Astrocyte of the hippocampus (primary cell): ENCODE measurements around the gene SLC6A1.

Experiments
- DNase-seq: peaks from one replicate; pipeline ENCODE4 v3.0.0; 2011; ENCODE audit warnings: low read depth, low spot score

Gene SLC6A1

GRCh38 chr3:10970306-10970960 is 22.1 kb upstream of the SLC6A1 start:
- peak; percentile 23 for DNase-seq

DNA sequence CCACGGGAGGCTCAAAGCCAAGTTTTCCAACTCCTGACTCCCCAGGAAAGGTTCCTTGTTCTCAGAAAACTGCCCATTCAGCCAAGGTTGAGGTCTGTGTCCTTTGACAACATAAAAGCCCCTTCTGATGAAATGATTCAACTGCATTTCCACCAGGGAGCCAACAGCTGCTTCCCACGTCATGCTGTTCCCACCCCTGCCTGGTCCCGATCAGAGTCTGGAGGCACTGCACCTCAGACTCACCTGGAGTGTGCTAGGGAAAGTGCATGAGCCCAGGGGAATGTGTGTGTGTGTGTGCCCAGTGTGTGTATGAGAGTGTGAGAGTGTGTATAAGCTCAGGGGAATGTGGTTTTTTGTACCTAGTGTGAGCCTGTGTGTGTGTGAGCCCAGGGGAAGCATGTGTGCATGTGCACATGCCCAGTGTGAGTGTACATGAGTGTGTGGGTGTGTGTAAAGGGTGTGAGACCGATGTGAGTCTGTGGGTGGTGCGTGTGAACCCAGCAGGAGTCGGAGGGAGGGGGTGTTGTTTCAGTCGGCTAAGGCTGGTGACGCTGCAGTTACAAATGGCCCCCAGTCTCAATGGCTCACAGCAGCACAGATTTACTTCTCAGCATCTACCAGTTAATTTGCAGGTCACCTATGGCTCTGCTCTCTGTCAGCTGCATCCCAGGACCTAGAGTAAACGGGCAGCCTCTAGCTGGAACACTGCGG is 20.3 kb upstream of the SLC6A1 start:
- no peak for DNase-seq

DNA sequence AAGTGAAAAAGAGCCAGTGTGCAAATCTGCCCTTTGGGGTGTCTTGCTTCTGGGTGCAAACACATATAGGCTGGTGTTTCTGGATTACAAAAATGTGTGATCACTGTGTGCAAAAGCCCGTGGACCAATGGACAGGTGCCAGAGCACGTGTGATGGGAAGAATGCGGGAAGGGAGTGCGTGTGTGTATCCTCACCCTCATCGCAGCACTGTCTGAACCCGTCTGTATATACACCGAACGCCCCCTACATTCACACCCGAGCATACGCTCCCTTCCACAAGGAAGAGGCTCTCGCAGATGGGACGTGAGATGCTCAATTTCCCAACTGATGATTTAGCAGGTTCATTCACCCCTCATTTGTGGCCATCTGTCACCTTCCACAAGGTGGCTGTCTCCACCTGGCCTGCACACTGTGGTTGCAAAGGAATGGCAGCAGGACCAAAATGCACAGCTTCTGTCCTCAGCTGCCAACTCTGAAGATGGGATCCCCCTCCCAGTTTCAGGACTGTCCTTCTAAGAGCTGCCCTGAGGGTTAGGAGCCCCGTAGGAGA is 19.4 kb upstream of the SLC6A1 start:
- DNase-seq, result no peak

- no peak for DNase-seq
These were observed 18.4 kb upstream of the SLC6A1 start for GRCh38 chr3:10974131-10974530.

- DNase-seq, result no peak
These were observed 17.7 kb upstream of the SLC6A1 start for GRCh38 chr3:10974746-10975375.

GRCh38 chr3:10975695-10976234 is 16.8 kb upstream of the SLC6A1 start:
- no peak for DNase-seq

DNA sequence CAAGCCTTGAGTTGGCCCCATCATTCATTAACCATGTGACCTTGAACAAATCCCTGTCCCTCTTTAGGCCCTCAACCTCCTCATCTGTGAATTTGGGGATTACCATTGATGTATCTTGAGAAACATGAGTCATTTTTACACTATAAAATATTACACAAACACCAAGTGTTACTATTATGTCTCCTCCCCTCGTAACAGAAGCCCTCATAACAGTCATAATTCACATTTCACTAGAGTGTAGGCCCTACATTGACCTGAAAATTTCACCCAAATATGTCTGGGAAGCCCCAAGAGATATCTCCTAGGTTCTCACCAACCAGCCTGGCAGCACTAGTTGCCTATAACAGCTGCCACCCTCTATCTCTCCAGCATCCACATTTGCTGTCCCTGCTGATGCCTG is 15.8 kb upstream of the SLC6A1 start:
- DNase-seq, result no peak

DNA sequence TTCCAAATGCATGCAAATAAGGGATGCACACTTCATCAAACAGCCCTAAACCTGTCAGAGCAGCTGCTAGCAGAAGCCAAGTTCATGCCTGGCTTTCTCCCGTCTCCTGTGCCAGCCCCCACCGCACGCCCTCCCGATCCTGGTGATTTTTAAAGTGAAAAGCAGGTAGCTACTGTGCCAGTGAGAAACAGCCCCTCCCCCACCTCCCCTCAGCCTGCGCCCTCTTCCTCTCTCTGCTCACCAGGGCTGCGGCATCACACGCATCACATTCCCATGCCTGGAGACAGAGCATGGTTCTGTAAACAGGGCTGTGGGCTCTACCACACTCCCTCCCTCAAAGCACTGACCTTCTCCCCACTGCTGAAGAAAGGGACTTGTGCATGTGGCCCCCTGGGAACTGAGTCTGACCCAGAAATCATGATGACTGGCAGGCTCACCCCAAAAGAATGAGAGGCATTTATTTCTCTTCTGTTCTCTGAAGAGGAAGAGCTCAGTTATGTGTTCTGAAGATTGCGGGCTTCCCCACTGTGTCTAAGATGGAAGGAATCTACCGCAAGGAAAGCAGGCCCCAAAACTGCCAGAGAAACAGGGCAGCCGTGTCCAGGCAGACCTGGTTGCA is 14.5 kb upstream of the SLC6A1 start:
- DNase-seq, result peak; percentile 73

DNA sequence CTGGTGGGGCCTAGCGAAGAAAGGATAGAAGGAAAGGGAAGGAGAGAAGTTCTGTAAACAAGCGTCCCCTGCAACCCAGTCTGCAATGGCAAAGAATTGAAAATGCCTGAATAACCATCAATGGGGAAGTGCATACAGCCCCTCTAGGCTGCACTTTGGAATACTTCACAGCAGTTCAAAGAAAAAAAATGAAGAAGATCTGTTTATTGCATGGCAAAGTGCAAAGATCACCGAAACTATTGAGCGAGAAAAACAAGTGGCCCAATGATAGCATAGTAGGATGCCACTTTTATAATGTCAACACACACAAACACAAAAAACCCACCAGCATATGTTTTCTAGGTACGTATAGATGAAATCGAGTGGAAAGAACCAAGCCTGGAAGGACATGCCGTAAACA is 13.6 kb upstream of the SLC6A1 start:
- DNase-seq, result no peak

GRCh38 chr3:10980312-10980711 is 12.2 kb upstream of the SLC6A1 start:
- no peak for DNase-seq

- no peak for DNase-seq
These were observed 11.5 kb upstream of the SLC6A1 start for GRCh38 chr3:10981031-10981430.

DNA sequence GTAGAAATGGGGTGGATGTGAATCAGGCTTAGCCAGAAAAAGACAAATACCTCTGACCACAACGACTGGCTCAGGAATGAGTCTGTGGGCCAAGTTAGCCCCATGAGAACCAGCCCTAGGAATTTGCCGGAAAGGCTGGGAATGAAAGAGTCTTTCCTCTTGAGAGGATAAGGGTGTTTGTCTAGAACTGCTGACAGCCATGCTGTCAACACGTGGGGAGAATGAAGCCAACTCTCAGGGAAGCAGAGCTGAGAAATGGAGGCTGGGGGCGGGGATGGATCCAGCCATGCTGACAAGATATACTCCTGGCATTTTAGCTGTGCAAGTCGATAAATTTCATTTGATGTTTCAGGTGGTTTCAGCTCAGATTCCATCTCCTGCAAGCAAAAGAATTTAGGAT is 10.6 kb upstream of the SLC6A1 start:
- DNase-seq, result peak; percentile 79

DNA sequence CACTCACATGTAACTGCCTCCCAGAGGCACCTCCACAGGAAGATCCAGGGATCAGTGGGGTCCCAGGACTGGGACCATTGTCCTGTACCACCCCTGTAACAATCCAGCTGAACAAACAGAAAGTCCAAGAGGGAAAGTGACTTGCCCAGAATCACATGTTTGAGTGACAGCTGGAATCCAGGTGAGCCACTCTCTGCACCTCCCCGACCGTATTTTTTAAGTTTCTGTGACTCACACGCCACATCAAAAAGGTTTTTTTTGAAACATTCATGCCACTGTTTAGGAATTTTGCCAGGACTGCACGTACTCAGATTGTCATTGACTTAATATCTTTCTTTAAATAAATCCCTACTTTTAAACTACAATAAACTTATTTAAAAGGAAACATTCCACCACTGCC is 9.8 kb upstream of the SLC6A1 start:
- DNase-seq, result peak; percentile 46

DNA sequence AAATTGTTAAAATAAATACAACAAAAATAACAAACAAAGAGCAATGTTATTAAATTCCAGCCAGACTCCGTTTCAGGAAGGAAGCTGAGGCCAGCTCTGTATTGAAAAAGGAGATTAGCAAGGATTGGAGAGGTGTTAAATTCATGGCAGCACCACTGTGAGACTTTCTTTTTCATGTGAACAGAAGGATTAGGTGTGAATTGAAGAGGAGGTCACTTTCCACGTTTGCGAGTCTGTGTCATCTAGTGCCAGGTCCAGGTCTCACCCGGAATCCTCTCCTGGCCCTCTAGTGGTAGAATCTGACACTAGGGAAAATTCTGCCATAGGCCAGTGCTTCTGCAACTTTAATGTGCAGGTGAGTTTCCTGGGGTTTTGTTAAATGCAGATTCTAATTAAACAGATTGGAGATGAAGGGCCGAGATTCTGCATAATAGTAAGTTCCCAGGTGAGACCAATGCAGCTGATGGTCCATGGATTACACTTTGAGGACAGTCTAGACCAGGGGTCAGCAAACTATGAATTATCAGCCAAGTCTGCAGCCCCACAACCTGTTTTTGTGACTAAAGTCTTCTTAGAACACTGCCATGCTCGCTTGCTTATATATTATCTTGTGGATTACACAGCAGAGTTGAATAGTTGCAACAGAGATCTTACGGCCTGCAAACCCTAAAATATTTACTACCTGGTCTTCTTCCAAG is 9.2 kb upstream of the SLC6A1 start:
- peak; percentile 70 for DNase-seq

DNA sequence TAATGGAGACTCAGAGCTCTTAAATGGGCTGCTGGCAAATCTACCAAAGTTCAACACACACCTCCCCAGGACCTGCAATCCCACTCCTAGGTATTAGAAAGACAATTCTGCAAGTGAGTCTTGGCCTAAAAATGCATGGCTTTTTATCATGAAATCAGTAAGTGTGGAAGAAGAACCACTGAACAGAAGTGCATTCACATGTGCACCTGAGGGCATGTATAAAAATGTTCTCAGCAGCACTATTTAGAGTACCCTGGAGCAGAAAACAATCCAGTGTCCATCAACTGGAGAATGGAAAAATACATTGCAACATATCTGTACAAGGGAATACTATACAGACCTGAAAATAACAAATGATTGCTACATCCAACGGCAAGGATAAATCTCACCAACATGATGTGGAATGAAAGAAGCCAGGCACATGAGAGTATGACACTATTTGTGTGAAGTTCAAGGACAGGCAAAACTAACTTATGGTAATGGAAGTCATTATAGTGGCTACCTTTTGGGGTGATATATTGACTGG is 8.1 kb upstream of the SLC6A1 start:
- DNase-seq, result no peak

DNA sequence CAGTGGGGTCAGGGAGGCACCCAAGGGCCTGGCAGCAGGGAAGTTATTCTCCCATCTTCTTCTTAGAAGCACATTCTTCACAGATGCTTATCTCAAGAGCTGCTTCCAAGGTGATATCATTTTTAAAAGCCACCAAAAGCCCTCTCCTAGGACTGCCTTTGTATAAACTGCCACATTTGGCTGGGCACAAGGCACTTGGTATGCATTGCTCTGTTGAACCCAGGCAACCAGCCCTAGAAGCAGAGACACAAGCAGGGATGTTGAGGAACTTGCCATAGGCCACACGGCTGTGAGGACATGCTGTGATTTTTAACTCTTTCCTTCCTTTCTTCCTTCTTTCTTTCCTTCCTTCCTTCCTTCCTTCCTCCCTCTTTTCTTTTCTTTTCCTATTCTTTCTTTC is 7.4 kb upstream of the SLC6A1 start:
- no peak for DNase-seq

DNA sequence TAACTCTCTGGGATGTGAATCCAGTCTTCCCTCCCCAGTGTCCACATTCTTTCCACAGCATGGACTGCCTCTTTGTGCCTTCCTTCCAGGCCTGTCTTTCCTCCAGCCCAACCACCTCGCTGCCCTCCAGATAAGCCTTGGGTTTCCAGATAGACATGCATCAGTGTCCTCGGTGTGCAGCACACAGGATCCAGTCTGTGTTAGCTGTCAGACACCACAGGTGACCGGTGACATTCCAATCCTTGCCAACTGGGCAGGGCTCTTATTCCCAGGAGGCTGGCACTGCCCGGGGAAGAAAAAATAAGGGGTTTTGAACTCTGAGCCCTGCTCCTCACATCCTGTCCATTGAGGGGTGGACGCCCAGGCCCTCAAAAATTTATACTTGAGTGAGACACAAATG is 6.0 kb upstream of the SLC6A1 start:
- no peak for DNase-seq

DNA sequence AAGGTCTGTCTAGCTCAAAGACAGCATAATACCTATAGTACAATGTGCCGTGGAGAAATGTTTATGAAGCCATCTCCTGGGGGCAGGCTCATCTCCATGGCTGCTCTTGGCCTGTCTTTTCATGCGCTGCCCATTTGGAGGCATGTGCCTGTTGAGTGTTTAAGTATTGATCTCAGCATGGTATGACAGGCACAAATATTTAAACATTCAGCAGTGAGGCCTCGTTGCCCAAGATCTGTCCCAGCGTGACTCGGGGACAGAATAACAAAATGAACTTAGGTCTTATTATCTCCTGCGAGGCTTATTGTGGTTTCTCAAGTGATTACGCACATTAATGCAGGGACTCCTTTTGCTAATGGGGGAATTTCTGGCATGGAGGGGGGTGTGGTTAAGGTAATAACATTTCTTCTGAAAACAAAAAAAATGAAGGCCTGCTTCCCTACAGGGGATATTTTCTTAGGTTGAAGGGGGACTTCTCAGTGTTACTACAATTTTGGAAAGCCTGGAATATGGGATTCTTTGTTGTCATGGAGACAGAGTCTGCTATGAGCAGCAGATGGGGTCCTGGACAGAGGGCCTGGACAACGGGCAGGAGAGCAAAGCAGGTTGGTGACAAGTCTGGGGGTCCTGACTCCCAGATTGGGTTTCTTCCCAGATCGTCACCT is 4.4 kb upstream of the SLC6A1 start:
- no peak for DNase-seq

DNA sequence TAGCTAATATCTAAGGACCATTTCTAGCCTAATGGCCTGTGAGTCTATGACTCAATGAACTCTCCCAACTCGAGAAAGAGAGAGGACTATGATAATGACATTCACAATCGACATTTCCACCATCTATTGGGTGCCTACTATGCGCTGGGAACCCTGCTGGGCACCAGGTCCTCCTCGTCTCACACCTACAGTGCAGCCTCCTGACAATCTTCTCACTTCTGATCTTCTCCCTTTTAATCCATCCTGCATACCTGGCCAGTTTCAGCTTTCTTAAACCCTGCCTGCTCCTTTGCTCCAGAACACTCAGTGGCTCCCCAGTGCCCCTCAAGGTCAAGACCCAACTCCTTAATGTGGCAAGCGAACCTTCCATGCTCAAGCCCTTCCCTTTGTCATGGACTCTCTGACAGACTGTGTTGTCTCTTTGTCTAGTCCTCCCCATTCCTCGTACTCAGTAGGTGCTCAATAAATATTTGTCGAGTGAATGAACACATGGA is 3.5 kb upstream of the SLC6A1 start:
- no peak for DNase-seq

DNA sequence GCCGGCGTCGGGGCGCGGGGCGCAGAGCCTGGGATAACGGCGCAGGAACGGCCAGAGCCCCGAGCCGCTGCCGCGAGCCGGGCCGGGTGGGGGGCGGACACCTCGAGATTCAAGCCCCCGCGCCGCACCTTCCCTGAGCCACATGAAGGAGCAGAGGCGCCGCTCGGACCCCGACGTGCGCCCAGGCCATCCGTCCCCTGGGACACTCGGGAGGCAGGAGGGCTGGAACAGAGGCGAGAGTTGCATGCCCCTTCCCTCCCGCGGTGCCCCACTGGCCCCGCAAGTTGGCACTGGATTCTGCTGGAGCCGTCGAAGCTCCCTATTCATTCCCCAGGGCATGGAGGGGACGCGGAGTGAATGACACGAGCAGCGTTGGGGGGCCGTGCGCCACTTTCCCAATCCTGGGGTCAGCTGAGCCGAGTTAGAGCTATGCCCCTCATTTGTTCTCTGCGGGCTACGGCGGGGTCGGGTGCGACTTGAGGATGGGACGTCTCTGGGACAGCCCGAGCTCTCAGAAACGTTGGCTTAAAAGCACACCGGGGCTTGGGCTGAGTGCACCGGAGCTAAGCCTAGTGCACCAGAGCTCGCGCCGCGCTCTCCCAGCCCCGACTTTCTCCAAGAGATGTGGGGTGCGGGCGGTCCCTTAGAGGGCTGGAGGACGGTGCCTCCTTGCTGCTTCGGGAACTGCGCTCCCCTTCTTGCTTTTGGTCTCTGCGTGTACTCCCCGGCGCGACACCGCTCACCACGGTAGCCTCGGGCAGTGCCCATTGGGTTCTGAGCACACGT is 588 bp downstream of the SLC6A1 start:
- DNase-seq, result no peak
